Activated CD4-positive, alpha-beta memory T cell treated with anti-CD3 and anti-CD28 coated beads, Interleukin-2, amount 10 ng/mL, durations not matched to agents 7 days and 5 days (primary cell): Measurements from ENCODE around the gene EPS8L2. TPM values are rescaled to one million over a fixed set of nuclear protein-coding genes. Genes with fewer than 3 reads are reported as not detected.

ENCODE experiments used
- CTCF ChIA-PET: fragments of 350-600 bp; sonication (Branson Sonifier 250); formaldehyde crosslinking; loops from one replicate; lab custom pipeline; 2021; ENCODE audit warnings: antibody characterized with exemption, inconsistent platforms; lab: Charles Lee
- POLR2A ChIA-PET: fragments of 350-600 bp; sonication (Branson Sonifier 250); formaldehyde crosslinking; loops from one replicate; lab custom pipeline; 2021; ENCODE audit warnings: antibody characterized with exemption; lab: Charles Lee
- DNase-seq: peaks from one replicate; pipeline ENCODE4 v3.0.0-alpha.2; 2020
- H3K27ac Mint-ChIP-seq: one replicate; pipeline ENCODE4 v1.8.0; 2021; ENCODE audit warnings: mild to moderate bottlenecking, mixed read lengths
- H3K27me3 Mint-ChIP-seq: one replicate; pipeline ENCODE4 v1.8.0; 2021; ENCODE audit warnings: mixed read lengths
- H3K36me3 Mint-ChIP-seq: one replicate; pipeline ENCODE4 v1.8.0; 2021; ENCODE audit warnings: low read depth, mixed read lengths
- H3K4me1 Mint-ChIP-seq: one replicate; pipeline ENCODE4 v1.8.0; 2021; ENCODE audit warnings: mixed read lengths
- H3K4me3 Mint-ChIP-seq: one replicate; pipeline ENCODE4 v1.8.0; 2021; ENCODE audit warnings: mild to moderate bottlenecking, mixed read lengths
- H3K9me3 Mint-ChIP-seq: one replicate; pipeline ENCODE4 v1.8.0; 2021; ENCODE audit warnings: mixed read lengths
- total RNA-seq, 2 experiments: library from RNA; stranded (reverse); gene quantifications; one replicate each; pipeline ENCODE4 v1.2.3, GENCODE V29; 2021

EPS8L2 gene
- total RNA-seq, 2 experiments from 2014 or later, result 16.2 to 19.4 TPM

DNA sequence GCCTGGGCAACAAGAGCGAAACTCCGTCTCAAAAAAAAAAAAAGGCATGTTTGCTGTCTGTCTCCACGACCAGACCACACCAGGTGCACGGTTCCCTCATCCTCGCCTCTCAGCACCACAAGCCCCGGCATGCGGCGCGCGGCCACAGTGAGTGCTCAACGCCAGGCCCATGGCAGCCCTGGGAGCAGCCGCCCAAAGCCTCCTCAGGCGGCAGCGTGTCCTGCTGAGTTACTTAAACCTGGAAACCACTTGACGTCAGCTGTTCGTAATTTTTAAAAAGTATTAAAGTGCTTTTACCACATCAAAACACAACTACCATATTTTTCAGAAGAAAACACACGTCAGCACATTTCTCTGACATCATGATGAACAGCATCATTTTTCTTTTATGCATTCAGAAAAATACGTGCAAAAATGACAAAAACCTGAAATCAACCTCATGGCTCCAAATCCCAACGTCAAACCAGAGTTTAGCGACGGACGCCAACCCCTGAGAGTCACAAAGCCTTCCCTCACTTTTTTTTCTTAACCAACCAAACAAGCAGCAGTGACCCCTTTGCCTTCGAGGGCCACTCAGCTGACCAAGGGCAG, 13.1 kb upstream of the EPS8L2 start:
- ChIA-PET POLR2A (interaction anchor here (0.9 to 1.1 kb wide), 2 partner anchors 117 to 486 kb away, joined by 4 read pairs; partner anchors contain the start of genes BET1L and RIC8A), CTCF (no interaction called here)
- H3K27ac Mint-ChIP-seq, result peak overlapping the region; percentile 76
- H3K4me1 Mint-ChIP-seq, result peaks cover 49% of the 10 kb centered on the region
- H3K36me3 Mint-ChIP-seq, result peaks cover 20% of the 10 kb centered on the region
- H3K4me3 Mint-ChIP-seq, result peak overlapping the region; percentile 74
- no peaks in the 10 kb centered on the region for H3K9me3 Mint-ChIP-seq
- DNase-seq, result peak; percentile 37
- H3K27me3 Mint-ChIP-seq, result no peaks in the 10 kb centered on the region

DNA sequence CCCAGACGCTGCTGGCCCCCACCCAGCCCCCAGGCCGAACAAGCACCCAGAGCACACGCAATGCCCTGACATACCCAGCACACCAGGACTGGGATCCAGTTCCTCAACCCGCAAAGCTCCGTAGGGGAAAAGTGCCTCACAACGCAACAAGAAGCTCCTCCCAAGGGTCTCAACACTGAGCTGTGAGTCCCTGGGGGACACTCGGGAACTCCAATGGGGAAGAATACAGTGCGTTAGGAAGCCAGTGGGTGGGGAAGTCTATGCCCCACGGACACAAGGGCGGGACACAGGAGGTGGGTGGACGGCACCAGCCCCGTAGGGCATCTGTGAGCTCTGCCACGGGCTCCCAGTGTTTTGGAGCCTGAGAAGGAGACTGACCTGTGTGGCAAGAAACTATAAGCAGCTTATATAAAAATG, 12.6 kb upstream of the EPS8L2 start:
- H3K36me3 Mint-ChIP-seq, result peaks cover 19% of the 10 kb centered on the region
- no peak for DNase-seq
- peak overlapping the region; percentile 74 for H3K4me3 Mint-ChIP-seq
- peaks cover 53% of the 10 kb centered on the region for H3K4me1 Mint-ChIP-seq
- ChIA-PET CTCF (no interaction called here), POLR2A (interaction anchor here (0.9 to 1.1 kb wide), 2 partner anchors 118 to 486 kb away, joined by 4 read pairs; partner anchors contain the start of genes BET1L and RIC8A)
- no peaks in the 10 kb centered on the region for H3K9me3 Mint-ChIP-seq
- H3K27me3 Mint-ChIP-seq, result no peaks in the 10 kb centered on the region
- peak overlapping the region; percentile 76 for H3K27ac Mint-ChIP-seq

DNA sequence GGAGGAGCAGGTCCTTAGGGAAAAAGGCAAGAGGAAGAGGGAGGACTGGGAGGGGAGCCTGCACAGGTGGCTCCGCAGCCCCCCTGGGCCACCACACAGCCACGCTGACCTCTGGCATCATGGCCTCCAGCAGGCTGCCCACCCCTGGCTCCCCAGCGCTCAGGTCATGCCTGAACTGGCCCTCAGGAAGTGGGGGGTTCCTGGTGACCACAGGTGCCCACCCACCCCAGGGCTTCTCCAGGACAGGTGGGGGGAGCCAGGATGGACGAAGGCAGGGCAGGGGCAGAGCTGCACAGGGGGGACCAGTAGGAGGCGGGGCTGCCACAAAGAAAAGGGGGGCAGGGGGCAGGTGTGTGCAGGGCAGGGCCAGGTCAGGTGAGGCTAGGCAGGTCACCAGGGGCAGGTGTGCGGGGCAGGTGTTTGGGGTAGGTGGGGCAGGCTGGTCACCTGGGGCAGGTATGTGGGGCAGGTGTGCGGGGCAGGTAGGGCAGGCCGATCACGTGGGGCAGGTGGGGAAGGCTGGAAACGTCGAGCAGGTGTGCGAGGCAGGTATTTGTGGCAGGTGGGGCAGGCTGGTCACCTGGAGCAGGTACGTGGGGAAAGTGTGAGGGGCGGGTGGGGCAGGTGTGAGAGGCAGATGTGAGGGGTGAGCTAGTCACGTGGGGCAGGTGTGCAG, 12.0 kb upstream of the EPS8L2 start:
- H3K4me1 Mint-ChIP-seq, result peaks cover 53% of the 10 kb centered on the region
- DNase-seq, result no peak
- H3K9me3 Mint-ChIP-seq, result no peaks in the 10 kb centered on the region
- POLR2A ChIA-PET, result interaction anchor here (0.9 to 3.5 kb wide), 6 partner anchors 31 to 487 kb away, joined by 4 to 28 read pairs (median 7); partner anchors contain the start of genes BET1L, IRF7, PHRF1 and RIC8A
- H3K4me3 Mint-ChIP-seq, result peak overlapping the region; percentile 74
- no peaks in the 10 kb centered on the region for H3K27me3 Mint-ChIP-seq
- H3K36me3 Mint-ChIP-seq, result peaks cover 19% of the 10 kb centered on the region
- H3K27ac Mint-ChIP-seq, result peak overlapping the region; percentile 76
- CTCF ChIA-PET, result interaction anchor here (4.5 kb wide), 1 partner anchor 29 kb away, joined by 34 read pairs; no protein-coding TSS in a partner anchor

DNA sequence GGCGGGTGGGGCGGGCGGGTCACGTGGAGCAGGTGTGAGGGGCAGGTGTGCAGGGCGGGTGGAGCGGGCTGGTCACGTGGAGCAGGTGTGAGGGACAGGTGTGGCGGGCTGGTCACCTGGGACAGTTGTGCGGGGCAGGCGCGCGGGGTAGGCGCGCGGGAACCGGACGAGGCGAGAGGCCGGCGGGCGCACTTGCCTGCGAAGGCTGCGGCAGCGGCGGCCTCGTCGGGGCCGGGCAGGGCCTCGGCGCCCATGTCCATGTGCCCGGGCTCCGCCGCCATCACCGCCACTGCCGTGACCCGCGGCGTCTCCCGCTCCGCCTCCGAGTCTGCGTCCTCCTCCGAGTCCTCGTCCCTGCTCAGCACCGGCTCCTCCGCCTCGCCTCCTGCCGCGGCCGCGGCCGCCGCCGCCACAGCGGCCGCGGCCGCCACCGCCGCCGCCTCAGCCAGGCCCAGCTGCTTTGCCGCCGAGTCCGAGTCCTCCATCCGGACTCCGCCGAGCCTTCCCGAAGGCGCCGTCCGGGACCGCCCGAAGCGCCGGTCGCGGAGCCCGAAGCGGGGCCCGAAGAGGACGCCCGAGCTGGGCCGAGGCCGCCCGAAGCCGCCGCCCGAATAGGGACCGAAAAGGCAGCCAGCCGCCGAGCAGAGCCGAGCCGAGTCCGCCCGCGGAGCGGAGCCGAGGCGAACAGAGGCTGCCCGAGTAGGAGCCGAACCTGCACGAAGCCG, 11.3 kb upstream of the EPS8L2 start, which contains the start of gene DEAF1:
TSS of gene DEAF1 (minus strand) at position 660 of the 725 bp plus-strand sequence. CDS start at position 485, 175 bp downstream.
- CTCF ChIA-PET, result interaction anchor here (0.7 to 4.5 kb wide), 6 partner anchors 28 to 458 kb away, joined by 3 to 34 read pairs (median 4); partner anchors contain the start of genes PNPLA2 and PSMD13
- POLR2A ChIA-PET, result interaction anchor here (0.6 to 3.5 kb wide), 16 partner anchors 14 to 278 kb away, joined by 3 to 28 read pairs (median 4); partner anchors contain the start of genes HRAS, IRF7, PHRF1 and RPLP2
- H3K27ac Mint-ChIP-seq, result peak within 1 kb of the TSS; percentile 91
- peaks cover 53% of the 10 kb centered on the region for H3K4me1 Mint-ChIP-seq
- no peaks in the 10 kb centered on the region for H3K27me3 Mint-ChIP-seq
- peak within 1 kb of the TSS; percentile 89 for H3K4me3 Mint-ChIP-seq
- peak; percentile 100 for DNase-seq
- no peaks in the 10 kb centered on the region for H3K9me3 Mint-ChIP-seq
- H3K36me3 Mint-ChIP-seq, result peaks cover 23% of the 10 kb centered on the region

DNA sequence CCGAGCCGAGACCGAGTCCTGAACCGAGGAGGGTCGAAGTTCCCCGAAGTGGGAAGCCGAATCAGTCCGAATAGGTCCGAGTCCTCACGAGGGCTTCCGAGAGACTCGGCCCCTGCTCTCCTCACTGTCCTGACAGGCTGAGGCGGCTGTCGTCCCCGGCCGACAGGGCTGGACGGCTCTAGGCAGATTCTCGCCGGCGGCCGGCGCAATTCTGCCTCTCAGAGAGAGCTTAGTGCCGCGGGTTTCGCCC, 10.8 kb upstream of the EPS8L2 start:
- DNase-seq, result no peak
- Mint-ChIP-seq H3K9me3 (no peaks in the 10 kb centered on the region), H3K27ac (peak overlapping the region; percentile 91), H3K4me3 (peak overlapping the region; percentile 89), H3K4me1 (peaks cover 53% of the 10 kb centered on the region), H3K36me3 (peaks cover 23% of the 10 kb centered on the region), H3K27me3 (no peaks in the 10 kb centered on the region)
- ChIA-PET POLR2A (interaction anchor here (0.6 to 3.5 kb wide), 20 partner anchors 14 to 278 kb away, joined by 3 to 28 read pairs (median 4); partner anchors contain the start of genes HRAS, IRF7, PHRF1 and RNH1), CTCF (interaction anchor here (0.7 to 4.5 kb wide), 9 partner anchors 28 to 458 kb away, joined by 3 to 34 read pairs (median 3); partner anchors contain the start of genes PHRF1, PNPLA2 and PSMD13)

DNA sequence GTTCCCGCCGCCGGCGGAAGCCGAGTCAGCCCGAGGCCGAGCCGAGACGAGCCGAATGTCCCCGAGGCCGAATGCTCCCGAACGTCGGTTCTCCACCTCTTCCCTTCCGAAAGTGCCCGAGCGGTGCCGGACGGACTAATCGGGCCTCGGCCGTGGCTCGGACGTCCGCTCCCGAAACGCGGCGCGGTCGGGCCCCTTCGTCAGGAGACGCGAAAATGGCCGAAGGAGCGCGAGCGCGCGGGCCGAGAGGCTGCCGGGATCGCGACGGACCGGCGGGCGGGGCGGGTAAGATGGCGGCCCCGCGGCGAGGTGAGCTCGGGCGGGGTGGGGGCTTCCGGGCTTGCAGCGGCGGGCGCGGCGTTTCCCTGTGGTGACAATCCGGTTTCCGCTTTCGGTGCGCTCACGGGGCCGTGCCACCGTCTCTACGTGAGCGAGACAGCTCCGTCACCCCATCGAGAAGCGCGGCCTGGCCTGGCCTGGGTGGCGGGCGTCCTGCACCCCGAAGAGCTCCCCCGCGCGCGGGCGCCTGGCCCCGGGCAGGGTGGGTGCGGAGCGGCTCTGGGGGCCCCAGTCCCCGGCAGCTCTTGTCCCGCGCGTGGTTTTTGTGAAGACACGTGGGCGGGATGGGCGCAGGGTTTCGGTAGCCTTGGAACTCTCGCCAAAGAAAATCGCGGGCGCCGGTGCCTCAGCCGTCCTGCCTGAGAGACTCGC, 10.3 kb upstream of the EPS8L2 start, which contains the start of gene TMEM80:
TSS of gene TMEM80 (plus strand) at position 279 of the 711 bp plus-strand sequence. CDS start at position 291, 12 bp downstream.
- ChIA-PET POLR2A (interaction anchor here (0.6 to 3.5 kb wide), 23 partner anchors 9 to 281 kb away, joined by 3 to 28 read pairs (median 4); partner anchors contain the start of genes HRAS, IRF7, PHRF1 and RNH1), CTCF (interaction anchor here (0.6 to 4.5 kb wide), 13 partner anchors 13 to 459 kb away, joined by 3 to 34 read pairs (median 3); partner anchors contain the start of genes PHRF1, PNPLA2 and PSMD13)
- Mint-ChIP-seq H3K4me3 (peak within 1 kb of the TSS; percentile 89), H3K27ac (peak within 1 kb of the TSS; percentile 91), H3K4me1 (peaks cover 52% of the 10 kb centered on the region), H3K27me3 (no peaks in the 10 kb centered on the region), H3K36me3 (peaks cover 26% of the 10 kb centered on the region), H3K9me3 (no peaks in the 10 kb centered on the region)
- DNase-seq, result peak; percentile 99

DNA sequence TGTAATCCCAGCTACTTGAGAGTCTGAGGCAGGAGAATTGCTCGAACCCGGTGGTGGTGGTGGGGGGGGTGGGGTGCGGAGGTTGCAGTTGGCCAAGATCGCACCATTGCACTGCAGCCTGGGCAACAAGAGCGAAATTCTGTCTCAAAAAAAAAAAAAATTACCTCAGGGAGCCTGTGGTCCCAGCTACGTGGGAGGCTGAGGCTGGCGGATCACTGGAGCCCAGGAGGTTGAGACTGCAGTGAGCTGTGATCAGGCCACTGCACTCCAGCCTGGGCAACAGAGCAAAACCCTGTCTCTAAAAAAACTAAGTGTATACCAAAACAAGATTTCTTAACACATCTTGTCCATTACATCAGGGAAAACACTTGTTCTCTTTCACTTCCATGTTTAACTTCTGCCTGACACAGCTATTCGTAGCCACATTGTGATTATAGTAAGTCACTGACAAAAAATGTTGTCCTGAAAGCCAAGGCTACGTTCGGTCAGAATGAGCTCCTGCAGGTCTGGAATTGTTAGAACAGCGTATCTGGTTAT, 9.0 kb upstream of the EPS8L2 start:
- CTCF ChIA-PET, result interaction anchor here (0.7 to 4.5 kb wide), 8 partner anchors 10 to 249 kb away, joined by 3 to 34 read pairs (median 4); no protein-coding TSS in a partner anchor
- Mint-ChIP-seq H3K4me1 (peaks cover 38% of the 10 kb centered on the region), H3K36me3 (peaks cover 28% of the 10 kb centered on the region), H3K4me3 (peak overlapping the region; percentile 89), H3K9me3 (no peaks in the 10 kb centered on the region), H3K27me3 (no peaks in the 10 kb centered on the region), H3K27ac (peak overlapping the region; percentile 58)
- POLR2A ChIA-PET, result interaction anchor here (0.6 to 3.5 kb wide), 8 partner anchors 9 to 143 kb away, joined by 3 to 28 read pairs (median 6); partner anchors contain the start of genes EPS8L2 and PHRF1
- DNase-seq, result no peak

DNA sequence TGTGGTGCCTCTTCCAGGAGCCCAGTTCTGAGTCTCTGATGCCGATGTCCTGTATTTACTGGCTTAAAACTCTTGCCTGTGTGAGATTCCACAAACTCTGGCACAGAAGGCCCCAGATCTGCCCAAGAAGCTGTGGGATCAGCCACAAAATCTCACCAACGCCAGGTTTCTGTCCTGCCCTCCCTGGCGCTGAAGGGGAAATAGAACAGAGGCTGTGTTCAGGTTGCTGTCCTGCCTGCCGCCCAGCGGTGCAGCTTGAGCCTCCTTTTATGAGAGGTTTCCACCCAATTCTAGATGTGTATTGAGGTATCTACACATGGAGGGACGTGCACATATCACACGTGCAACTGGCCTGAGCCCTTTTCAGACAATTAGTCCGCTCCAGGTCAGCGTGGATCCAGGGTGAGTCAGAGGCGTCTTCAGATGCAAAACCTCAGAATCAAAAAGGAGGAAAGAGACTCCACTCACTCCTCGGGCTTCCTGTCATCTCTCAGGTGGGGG, 8.2 kb upstream of the EPS8L2 start:
- POLR2A ChIA-PET, result interaction anchor here (0.9 to 1.1 kb wide), 2 partner anchors 8 to 111 kb away, joined by 3 read pairs; partner anchors contain the start of gene EPS8L2
- peaks cover 28% of the 10 kb centered on the region for H3K36me3 Mint-ChIP-seq
- peak overlapping the region; percentile 58 for H3K27ac Mint-ChIP-seq
- CTCF ChIA-PET, result interaction anchor here (1.0 to 4.5 kb wide), 3 partner anchors 25 to 56 kb away, joined by 3 to 34 read pairs (median 4); no protein-coding TSS in a partner anchor
- H3K4me3 Mint-ChIP-seq, result peak overlapping the region; percentile 41
- DNase-seq, result no peak
- no peaks in the 10 kb centered on the region for H3K27me3 Mint-ChIP-seq
- no peaks in the 10 kb centered on the region for H3K9me3 Mint-ChIP-seq
- peaks cover 32% of the 10 kb centered on the region for H3K4me1 Mint-ChIP-seq

DNA sequence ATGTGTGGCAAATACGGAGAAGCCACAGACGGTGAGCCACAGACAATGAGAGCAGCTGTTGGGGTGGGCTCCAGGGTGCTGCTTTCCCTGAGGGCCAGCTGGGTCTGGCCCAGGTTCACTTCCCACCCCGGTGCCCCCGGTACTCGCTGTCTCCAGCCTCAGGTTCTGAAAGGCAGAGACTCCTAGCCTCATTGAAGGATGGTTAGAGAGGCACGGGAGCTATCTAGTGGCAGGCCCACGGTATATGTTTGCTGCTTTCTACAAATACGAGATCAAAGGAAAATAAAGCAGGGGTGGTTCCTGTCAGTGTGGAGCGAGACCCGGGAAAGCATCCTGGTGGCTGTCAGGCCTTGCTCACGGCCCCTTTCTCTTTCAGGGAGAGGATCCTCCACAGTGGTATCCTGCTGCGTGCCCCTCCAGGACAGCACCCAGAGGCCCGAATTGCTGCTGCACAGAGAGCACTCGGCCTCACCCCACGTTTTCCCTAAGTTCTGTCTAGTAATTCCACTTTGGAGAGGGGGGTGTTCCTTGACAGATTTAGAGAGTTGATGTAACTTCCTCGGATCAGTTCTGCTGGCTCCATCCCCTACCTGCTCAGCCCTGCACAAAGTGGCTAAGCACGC, 7.4 kb upstream of the EPS8L2 start:
- Mint-ChIP-seq H3K27ac (no peak overlapping the region), H3K4me3 (no peak overlapping the region), H3K36me3 (peaks cover 28% of the 10 kb centered on the region), H3K27me3 (no peaks in the 10 kb centered on the region), H3K4me1 (peaks cover 24% of the 10 kb centered on the region), H3K9me3 (no peaks in the 10 kb centered on the region)
- POLR2A ChIA-PET, result interaction anchor here (1.1 to 1.7 kb wide), 2 partner anchors 13 to 110 kb away, joined by 3 read pairs; no protein-coding TSS in a partner anchor
- CTCF ChIA-PET, result interaction anchor here (0.9 to 4.5 kb wide), 3 partner anchors 24 to 251 kb away, joined by 3 to 34 read pairs (median 3); no protein-coding TSS in a partner anchor
- DNase-seq, result no peak

DNA sequence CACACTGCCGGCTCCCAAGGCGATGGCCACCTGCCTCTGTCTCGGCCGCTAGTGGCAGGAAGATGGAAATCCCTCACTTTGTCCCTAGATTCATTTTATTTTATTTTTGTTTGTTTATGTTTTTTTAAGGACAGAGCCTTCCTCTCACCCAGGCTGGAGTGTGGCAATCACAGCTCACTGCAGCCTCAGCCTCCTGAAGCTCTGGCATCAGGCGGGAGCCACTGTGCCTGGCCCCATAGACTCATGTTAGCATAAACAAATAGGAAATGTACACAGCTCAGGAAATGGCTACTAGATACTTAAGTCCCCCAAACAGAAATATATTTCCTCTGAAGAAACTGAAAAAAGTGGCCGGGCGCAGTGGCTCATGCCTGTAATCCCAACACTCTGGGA, 6.9 kb upstream of the EPS8L2 start:
- Mint-ChIP-seq H3K4me3 (no peak overlapping the region), H3K27me3 (no peaks in the 10 kb centered on the region), H3K9me3 (no peaks in the 10 kb centered on the region), H3K4me1 (peaks cover 20% of the 10 kb centered on the region), H3K27ac (no peak overlapping the region), H3K36me3 (peaks cover 28% of the 10 kb centered on the region)
- DNase-seq, result no peak
- POLR2A ChIA-PET, result interaction anchor here (1.7 kb wide), 1 partner anchor 13 kb away, joined by 3 read pairs; no protein-coding TSS in a partner anchor
- CTCF ChIA-PET, result interaction anchor here (0.9 to 1.4 kb wide), 3 partner anchors 28 to 251 kb away, joined by 3 read pairs; no protein-coding TSS in a partner anchor
